NCI-H1694 (cell line): ENCODE results near the gene APLP1.
A peak's percentile ranks its signal among the peaks of the same experiment; 100 is the strongest.
"Not testable (repeated sequence)": the region's sequence is repeated elsewhere in the genome, so short reads cannot be mapped to it uniquely, and the experiment has no call there.

Experiments used
- DNase-seq: peaks from one replicate; lab custom pipeline; 2025; lab: John Stamatoyannopoulos, UW

The APLP1 gene

GRCh38 chr19:35852029-35852780, 16.2 kb upstream of the APLP1 start, which contains the start of gene NPHS1:
Gene NPHS1, minus strand, starts transcription at chr19:35852504. Its CDS starts 667 bp downstream, at chr19:35851837.
- no peak for DNase-seq

- DNase-seq, result no peak
These were observed 15.2 kb upstream of the APLP1 start for GRCh38 chr19:35853038-35853756.

GRCh38 chr19:35856546-35857149, 11.7 kb upstream of the APLP1 start, which contains the start of gene KIRREL2:
Gene KIRREL2, plus strand, starts transcription at chr19:35856911. Its CDS starts 209 bp downstream, at chr19:35857120.
- peak; percentile 48 for DNase-seq

GRCh38 chr19:35858311-35858710, 10.1 kb upstream of the APLP1 start:
- no peak for DNase-seq

GRCh38 chr19:35859414-35859813, 9.0 kb upstream of the APLP1 start:
- DNase-seq, result no peak

GRCh38 chr19:35860436-35860817, 7.9 kb upstream of the APLP1 start:
- no peak for DNase-seq

GRCh38 chr19:35860818-35861639, 7.3 kb upstream of the APLP1 start:
- no peak for DNase-seq

- DNase-seq, result no peak
These were observed 6.7 kb upstream of the APLP1 start for GRCh38 chr19:35861640-35862160.

- no peak for DNase-seq
These were observed 5.8 kb upstream of the APLP1 start for GRCh38 chr19:35862528-35862927.

- no peak for DNase-seq
These were observed 5.4 kb upstream of the APLP1 start for GRCh38 chr19:35863018-35863417.

GRCh38 chr19:35868823-35869326, 501 bp downstream of the APLP1 start:
- DNase-seq, result no peak

GRCh38 chr19:35869327-35870123, 1.2 kb downstream of the APLP1 start:
- DNase-seq, result peak; percentile 88

- DNase-seq, result not testable (repeated sequence)
These were observed 1.9 kb downstream of the APLP1 start for GRCh38 chr19:35870124-35870736.

GRCh38 chr19:35870798-35871197, 2.4 kb downstream of the APLP1 start:
- DNase-seq, result no peak

GRCh38 chr19:35871611-35872010, 3.2 kb downstream of the APLP1 start:
- no peak for DNase-seq

GRCh38 chr19:35872180-35872579, 3.8 kb downstream of the APLP1 start:
- DNase-seq, result no peak

GRCh38 chr19:35874392-35874930, 6.1 kb downstream of the APLP1 start:
- DNase-seq, result no peak

- DNase-seq, result no peak
These were observed 10.7 kb downstream of the APLP1 start for GRCh38 chr19:35879068-35879467.

GRCh38 chr19:35879770-35880317, 11.5 kb downstream of the APLP1 start:
- DNase-seq, result no peak
